HEK293 (cell line): ENCODE data around the gene ACTG2.

Experiments used
- HOXA7 ChIP-seq: sonication (generic); formaldehyde crosslinking; IDR thresholded peaks from 2 replicates; pipeline ENCODE4 v1.8.1; 2022; ENCODE audit warnings: missing genetic modification reagents, borderline replicate concordance
- REPIN1 ChIP-seq: fragments of 450-650 bp; formaldehyde crosslinking; IDR thresholded peaks from 2 replicates; pipeline ENCODE4 v1.5.1; 2017; ENCODE audit warnings: missing biosample characterization, missing genetic modification characterization, low read depth
- ZBTB17 ChIP-seq: fragments of 450-650 bp; formaldehyde crosslinking; IDR thresholded peaks from 2 replicates; pipeline ENCODE4 v1.5.1; 2016; ENCODE audit warnings: missing biosample characterization, missing genetic modification characterization
- ZFP3 ChIP-seq: fragments of 450-650 bp; formaldehyde crosslinking; IDR thresholded peaks from 2 replicates; pipeline ENCODE4 v1.5.1; 2016; ENCODE audit warnings: low read depth, missing biosample characterization, missing genetic modification characterization
- ZFP41 ChIP-seq: fragments of 450-650 bp; formaldehyde crosslinking; IDR thresholded peaks from 2 replicates; pipeline ENCODE4 v1.5.1; 2016; ENCODE audit warnings: missing biosample characterization, missing genetic modification characterization, borderline replicate concordance
- ZSCAN30 ChIP-seq: fragments of 450-650 bp; IDR thresholded peaks from 2 replicates; pipeline ENCODE4 v1.5.1; 2018; ENCODE audit warnings: missing biosample characterization, mild to moderate bottlenecking, missing genetic modification characterization, moderate library complexity
- TF ChIP-seq, protein P1 (sequence below): fragments of 450-650 bp; formaldehyde crosslinking; IDR thresholded peaks from 2 replicates; pipeline ENCODE4 v1.5.1; 2016; ENCODE audit warnings: missing biosample characterization, missing genetic modification characterization
- TF ChIP-seq, protein P2 (sequence below): fragments of 450-650 bp; formaldehyde crosslinking; IDR thresholded peaks from 2 replicates; pipeline ENCODE4 v1.5.1; 2016; ENCODE audit warnings: missing biosample characterization, missing genetic modification characterization
- TF ChIP-seq, protein P3 (sequence below): fragments of 450-650 bp; formaldehyde crosslinking; IDR thresholded peaks from 2 replicates; pipeline ENCODE4 v1.5.1; 2016; ENCODE audit warnings: missing biosample characterization, missing genetic modification characterization

DNA sequence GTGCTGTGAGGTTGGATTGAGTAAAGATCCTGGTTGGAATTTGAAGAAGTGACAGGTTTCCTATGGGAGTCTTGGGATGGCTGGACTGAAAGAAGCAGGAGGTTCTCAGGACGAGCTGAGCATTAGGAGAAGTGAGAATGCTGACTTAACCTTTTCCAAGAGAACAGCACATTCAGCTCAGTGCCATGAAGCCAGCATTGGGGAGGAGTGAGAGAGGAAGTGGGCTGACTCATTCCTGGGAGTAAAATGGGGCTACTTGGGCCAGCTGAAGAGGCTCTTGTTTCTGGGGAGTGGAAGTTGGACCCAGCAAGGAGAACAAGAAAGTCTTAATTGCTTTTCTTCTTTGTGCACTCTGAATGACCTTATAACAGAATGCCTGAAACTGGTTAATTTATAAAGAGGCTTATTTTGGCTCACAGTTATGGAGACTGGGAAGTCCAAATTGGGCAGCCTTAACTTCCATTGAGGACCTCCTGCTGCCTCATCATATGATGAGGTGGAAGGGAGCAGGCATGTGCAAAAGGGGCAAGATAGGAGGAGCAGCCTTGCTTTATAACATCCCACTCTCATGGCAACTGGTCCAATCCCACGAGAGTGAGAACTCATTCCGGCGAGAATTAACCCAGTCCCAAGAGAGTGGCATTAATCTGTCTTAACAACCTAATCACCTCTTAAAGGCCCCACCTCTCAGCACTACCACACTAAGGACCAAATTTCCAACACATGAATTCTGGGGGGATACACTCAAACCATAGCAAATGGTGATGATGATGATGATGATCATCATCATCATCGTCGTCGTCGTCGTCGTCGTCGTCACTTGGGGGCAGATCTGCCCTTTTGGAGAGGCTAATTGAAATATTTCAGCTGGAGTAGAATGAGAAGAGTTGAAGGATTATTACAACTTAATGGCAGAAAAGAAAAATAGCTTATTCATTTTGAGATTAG lies 60.0 kb downstream of the ACTG2 start:
- TF ChIP-seq, protein P1, sequence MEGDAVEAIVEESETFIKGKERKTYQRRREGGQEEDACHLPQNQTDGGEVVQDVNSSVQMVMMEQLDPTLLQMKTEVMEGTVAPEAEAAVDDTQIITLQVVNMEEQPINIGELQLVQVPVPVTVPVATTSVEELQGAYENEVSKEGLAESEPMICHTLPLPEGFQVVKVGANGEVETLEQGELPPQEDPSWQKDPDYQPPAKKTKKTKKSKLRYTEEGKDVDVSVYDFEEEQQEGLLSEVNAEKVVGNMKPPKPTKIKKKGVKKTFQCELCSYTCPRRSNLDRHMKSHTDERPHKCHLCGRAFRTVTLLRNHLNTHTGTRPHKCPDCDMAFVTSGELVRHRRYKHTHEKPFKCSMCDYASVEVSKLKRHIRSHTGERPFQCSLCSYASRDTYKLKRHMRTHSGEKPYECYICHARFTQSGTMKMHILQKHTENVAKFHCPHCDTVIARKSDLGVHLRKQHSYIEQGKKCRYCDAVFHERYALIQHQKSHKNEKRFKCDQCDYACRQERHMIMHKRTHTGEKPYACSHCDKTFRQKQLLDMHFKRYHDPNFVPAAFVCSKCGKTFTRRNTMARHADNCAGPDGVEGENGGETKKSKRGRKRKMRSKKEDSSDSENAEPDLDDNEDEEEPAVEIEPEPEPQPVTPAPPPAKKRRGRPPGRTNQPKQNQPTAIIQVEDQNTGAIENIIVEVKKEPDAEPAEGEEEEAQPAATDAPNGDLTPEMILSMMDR (tag by site-specific recombination), result no peak
- TF ChIP-seq, protein P2, sequence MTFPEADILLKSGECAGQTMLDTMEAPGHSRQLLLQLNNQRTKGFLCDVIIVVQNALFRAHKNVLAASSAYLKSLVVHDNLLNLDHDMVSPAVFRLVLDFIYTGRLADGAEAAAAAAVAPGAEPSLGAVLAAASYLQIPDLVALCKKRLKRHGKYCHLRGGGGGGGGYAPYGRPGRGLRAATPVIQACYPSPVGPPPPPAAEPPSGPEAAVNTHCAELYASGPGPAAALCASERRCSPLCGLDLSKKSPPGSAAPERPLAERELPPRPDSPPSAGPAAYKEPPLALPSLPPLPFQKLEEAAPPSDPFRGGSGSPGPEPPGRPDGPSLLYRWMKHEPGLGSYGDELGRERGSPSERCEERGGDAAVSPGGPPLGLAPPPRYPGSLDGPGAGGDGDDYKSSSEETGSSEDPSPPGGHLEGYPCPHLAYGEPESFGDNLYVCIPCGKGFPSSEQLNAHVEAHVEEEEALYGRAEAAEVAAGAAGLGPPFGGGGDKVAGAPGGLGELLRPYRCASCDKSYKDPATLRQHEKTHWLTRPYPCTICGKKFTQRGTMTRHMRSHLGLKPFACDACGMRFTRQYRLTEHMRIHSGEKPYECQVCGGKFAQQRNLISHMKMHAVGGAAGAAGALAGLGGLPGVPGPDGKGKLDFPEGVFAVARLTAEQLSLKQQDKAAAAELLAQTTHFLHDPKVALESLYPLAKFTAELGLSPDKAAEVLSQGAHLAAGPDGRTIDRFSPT (tag by site-specific recombination), result no peak
- TF ChIP-seq REPIN1 (tag by site-specific recombination) (no peak), HOXA7 (CRISPR knock-in tag) (no peak), ZBTB17 (tag by site-specific recombination) (no peak), ZSCAN30 (tag by site-specific recombination) (no peak), ZFP3 (no peak), ZFP41 (tag by site-specific recombination) (no peak)
- TF ChIP-seq, protein P3, sequence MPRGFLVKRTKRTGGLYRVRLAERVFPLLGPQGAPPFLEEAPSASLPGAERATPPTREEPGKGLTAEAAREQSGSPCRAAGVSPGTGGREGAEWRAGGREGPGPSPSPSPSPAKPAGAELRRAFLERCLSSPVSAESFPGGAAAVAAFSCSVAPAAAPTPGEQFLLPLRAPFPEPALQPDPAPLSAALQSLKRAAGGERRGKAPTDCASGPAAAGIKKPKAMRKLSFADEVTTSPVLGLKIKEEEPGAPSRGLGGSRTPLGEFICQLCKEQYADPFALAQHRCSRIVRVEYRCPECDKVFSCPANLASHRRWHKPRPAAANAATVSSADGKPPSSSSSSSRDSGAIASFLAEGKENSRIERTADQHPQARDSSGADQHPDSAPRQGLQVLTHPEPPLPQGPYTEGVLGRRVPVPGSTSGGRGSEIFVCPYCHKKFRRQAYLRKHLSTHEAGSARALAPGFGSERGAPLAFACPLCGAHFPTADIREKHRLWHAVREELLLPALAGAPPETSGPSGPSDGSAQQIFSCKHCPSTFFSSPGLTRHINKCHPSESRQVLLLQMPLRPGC, result no peak
